GM21528 (cell line): Measurements from ENCODE around the gene IFNGR2.

ENCODE experiments used
- ATAC-seq: cut with Tn5 transposase; IDR thresholded peaks from one replicate; pipeline ENCODE4 v1.9.1; 2021; ENCODE audit warnings: mild to moderate bottlenecking, moderate library complexity; ENCODE audit not compliant: unreplicated experiment, low FRiP score

Gene IFNGR2

DNA sequence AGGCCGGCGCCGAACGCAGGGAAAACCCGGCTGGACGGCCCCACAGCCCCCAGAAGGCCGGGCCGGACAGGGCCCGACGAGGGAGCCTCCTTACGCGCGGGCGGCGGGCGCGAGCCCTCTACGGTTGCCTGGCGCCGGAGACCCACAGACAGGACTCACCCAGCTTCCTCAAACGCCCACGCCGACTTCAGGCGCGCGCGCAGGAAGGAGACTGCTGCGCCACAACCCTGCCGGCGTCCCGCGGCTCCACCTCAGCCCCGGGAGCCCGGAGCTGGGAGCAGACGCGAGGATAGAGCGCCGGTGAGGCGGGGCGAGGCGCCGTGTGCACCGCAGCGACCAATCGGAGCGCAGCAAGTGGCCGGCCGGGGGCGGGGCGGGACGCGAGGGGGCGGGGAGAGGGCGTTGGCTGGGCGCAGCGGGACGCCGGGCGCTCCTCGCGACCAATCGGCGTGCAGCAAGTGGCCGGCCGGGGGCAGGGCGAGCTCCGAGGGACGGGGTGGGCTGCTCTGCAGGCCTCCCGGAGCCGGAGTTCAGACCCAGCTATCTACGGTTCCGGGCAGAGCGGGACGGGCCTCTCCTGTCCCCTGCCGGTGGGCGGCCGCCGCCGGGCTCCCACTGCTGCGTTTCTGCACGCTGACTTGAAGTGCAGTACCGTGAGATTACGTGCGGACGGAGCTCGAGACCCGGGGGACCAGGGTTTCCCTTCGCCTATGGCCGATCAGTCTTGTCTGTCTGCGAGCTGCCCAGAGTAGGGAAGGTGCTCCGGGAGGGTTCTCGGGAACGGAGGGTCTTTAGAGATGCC is 76.7 kb downstream of the IFNGR2 start, which contains the start of gene TMEM50B:
Gene TMEM50B (minus strand): TSS at position 296 of the 802 bp plus-strand sequence. CDS start 11,089 bp downstream, outside the sequence.
- peak; percentile 82 for ATAC-seq

GRCh38 chr21:33480481-33481103 is 77.4 kb downstream of the IFNGR2 start:
- ATAC-seq: no peak

GRCh38 chr21:33481314-33481943 is 78.2 kb downstream of the IFNGR2 start:
- no peak for ATAC-seq
